Measurements from ENCODE around the gene STEAP3.

Gene STEAP3

DNA sequence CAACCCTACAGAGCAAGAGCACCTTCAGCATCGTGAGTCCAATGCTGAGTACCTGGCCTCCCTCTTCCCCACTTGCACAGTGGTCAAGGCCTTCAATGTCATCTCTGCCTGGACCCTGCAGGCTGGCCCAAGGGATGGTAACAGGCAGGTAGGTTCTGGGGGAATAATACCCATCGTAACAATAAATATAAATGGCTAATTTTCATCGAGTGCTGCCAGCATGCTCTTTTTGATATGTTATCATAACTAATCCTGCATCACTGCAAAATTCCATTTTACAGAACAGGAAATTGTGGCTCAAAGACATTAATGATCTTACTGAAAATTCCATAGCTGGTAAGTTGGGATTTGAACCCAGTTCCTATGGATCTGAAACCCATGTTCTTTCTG is 22.2 kb downstream of the STEAP3 start:
- H3K4me3 ChIP-seq (ENCODE audit: low read depth, low read length) = no peak overlapping the region

DNA sequence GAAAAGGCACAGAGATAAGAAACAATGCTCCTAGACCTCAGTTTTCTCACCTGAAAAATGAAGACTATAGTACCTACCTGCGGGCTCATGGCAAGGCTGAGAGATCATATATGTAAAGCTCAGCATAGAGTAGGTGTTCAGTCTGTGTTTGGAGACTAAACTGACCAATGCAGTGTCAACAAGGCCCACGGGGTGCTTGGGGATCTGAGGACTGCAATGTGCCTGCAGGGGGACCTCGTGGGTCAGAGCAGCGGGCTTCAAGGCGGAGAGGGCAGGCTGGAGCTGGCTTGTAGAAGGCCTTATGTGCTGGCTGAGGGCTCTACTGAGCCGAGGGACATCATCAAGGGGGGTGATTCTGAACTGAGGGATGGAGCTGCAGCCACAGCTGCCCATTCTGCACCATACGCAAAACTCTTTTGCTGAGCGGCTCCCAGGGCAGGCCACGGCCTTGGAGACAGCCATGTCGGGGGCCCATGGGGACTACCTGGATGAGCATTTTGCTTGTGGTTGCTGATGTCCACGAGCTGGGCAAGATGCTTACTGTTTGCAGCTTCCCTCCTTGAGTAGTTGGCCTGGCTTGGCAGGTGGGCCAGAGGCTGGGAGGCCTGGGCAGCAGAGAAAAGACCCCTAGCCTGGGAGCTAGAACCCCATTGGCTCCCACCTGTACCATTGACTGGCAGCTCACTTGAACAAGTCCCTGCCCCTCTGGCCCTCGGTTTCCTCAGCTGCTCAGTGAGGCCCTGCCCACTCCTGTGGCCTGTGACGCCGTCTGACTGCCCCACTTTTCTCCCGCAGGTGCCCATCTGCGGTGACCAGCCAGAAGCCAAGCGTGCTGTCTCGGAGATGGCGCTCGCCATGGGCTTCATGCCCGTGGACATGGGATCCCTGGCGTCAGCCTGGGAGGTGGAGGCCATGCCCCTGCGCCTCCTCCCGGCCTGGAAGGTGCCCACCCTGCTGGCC is 23.5 kb downstream of the STEAP3 start:
- H3K4me3 ChIP-seq (ENCODE audit: low read depth, low read length) = no peak overlapping the region

DNA sequence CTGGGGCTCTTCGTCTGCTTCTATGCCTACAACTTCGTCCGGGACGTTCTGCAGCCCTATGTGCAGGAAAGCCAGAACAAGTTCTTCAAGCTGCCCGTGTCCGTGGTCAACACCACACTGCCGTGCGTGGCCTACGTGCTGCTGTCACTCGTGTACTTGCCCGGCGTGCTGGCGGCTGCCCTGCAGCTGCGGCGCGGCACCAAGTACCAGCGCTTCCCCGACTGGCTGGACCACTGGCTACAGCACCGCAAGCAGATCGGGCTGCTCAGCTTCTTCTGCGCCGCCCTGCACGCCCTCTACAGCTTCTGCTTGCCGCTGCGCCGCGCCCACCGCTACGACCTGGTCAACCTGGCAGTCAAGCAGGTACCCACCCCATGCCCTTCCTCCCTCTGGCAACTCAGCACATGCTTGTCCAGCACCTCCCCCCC is 24.2 kb downstream of the STEAP3 start:
- no peak overlapping the region for H3K4me3 ChIP-seq (ENCODE audit: low read depth, low read length)

DNA sequence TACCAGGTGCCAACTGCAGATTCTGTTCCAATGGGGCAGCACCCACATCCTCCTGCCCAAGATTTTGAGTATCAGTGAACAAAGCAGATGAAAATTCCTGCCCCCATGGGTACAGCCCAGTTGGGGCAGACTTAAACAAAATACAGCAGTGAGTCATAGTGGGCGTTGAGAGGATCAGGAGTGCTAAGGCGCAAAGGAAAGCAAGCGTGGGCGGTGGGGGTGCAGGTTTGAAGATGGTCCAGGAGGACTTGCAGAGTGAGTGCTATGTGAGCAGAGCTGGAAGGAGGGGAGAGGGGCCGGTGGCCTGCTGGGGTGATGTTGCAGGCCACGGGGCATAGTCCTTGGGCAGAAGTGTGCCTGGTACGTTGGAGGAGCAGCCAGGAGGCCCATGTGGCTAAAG is 24.7 kb downstream of the STEAP3 start:
- no peak overlapping the region for H3K4me3 ChIP-seq (ENCODE audit: low read depth, low read length)

DNA sequence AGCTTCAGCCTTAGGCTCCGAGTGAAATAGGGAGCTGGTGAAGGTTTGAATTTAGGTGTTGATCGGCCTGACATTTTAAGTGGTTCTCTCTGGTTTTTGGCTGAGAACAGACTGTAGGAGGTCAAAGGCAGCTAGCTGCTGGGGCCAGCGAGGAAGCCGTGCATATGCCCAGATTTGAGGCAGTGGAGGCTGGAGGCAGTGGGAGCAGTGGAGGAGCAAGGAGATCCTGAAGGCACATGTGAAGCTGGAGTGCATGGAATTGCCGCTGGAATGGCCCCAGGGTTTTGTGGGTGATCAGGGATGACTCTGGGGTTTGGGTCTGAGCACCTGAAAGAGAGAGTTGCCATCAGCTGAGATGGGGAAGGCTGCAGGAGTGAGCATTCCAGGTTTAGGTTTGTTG is 25.1 kb downstream of the STEAP3 start:
- no peak overlapping the region for H3K4me3 ChIP-seq (ENCODE audit: low read depth, low read length)

DNA sequence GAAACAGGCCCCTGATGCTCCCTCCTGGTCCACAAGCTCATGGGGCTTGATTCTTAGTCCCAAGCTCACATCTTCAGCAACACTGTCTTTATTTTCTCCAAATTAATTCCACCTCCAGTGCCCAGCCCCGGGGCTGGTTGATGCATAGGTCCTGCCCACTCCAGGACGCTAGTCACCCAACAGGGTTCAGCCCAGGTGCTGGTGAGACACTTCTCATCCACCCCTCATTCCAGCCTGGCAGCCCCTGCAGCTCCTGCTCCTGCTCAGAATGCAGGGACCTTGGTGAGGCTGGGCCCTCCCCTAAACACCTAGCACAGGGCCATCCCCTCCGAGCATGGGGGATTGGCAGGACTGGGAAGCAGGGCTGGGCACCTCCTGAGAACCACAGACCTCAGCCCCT is 25.7 kb downstream of the STEAP3 start:
- H3K4me3 ChIP-seq (ENCODE audit: low read depth, low read length) = no peak overlapping the region

DNA sequence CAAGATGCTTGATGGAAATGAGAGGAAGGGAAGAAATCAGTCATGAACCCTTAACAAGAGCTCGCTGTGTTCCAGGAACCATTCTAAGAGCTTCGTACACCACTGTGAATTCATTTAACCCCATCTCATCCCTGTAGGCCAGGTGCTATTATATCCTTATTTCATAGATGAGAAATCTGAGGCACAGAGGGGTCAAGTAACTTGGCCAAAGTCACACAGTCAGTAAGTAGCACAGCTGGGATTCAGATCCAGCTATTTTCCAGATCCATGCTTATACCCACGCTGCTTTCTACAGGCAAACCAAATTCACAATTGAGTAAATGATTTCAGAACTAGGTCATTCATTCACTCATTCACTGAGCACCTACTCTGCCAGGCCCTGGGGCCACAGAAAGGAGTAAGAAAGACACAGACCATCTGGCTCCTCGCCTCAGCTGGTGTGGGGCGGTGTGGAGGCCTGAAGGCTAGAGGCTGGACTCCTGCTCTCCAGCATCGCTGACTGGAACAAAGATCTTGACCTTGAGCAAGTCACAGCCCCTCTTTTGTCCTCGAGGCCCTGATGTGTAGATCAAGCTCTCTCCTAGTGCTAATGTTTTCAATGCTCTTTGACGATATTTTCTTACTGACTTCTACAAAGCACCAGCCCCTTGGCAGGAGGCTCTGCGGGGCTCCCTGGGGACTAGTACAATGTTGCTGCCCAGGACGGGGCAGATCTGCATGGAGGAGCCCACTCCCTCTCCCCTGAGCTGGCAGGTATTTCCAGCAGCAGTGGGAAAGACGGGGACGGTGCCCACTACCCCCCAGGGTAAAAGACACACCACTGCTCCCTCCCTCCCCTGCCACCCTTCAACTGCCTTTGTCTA is 26.5 kb downstream of the STEAP3 start:
- H3K4me3 ChIP-seq (ENCODE audit: low read depth, low read length) = no peak overlapping the region

DNA sequence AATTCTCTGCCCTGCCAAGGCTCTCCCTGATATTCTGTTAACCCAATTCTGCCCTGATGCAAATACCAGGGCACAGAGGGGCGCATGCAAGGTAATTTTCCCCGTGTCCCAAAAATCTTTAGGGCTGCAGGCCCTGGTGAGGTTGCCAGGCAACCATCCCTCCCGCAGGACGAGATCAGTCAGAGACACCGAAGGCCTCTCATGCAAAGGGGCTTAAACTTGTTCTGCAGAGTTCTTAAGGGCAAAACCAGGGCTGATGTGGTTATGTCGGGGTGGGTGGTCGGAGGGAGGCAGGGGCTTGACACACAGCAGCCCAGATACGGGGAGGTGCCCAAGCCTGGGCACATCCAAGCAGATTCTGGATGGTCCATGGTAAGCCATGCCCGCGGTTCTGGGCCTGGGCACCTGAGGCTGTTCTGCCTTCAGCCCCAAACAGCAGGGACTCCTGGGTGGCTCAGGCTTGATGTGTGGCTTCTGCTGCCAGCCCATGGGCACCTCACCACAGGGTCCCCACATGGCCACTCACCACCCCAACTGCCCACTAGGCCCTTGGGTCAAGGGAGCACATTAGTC is 27.2 kb downstream of the STEAP3 start:
- H3K4me3 ChIP-seq (ENCODE audit: low read depth, low read length) = no peak overlapping the region

DNA sequence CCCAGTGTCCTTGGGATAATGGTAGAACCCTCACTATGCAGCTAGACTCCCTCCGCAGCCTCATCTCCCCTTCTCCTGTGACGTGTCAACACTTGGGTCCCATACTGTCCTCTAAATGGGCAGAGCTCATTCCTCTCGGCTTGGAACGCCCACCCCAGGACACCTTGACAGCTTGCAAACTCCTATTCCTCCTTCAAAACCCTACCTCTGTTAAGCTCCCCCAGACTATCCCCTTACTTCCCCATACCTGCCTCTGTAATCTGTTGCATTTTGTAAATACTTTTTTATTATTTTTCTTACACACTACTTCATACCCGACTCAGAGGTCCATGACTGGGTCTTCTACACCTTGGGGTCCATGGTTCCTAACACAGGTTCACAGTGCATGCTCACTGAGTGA is 28.0 kb downstream of the STEAP3 start:
- no peak overlapping the region for H3K4me3 ChIP-seq (ENCODE audit: low read depth, low read length)

DNA sequence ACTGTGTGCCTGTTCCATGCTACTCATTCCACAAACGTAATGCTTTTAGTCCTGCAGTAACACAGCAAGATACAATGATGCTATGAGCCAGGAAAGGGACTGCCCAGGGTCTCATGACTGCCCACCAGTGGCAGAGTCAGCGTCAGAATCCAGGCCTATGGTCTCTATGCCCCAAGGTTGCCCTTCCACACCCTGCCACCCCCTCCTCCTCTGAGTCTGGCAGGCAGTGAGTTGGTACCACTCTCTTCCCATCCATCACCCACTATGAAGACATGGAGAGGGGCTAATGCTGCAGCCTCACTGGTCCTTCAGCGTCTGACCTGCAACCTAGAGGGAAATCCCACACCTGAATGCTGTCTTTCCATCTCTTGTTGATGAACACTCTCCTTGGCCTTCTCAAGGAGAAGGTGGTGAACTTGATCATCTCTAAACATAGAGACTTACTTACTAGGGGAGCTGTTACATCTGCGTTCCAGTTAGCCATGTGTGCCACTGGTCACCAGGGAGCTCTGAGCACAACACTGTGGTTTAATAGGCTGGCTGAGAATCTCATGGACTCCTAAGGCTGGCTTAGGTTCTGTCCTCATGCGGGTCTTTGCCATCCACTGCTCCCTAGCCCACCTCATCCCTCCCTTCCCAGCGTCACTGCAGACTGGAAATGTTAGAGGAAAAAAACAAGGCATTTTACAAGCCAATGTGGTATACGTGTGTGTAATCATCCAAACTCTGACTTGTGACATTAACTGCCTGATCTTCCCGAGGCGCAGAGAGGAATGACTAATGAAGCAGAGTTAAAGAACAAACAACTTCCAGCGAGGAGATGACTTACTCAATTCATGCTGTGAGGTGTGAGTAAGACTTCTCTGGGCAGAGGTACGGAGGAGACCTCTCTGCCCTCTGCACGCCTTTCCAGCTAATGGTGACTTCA is 28.8 kb downstream of the STEAP3 start:
- no peak overlapping the region for H3K4me3 ChIP-seq (ENCODE audit: low read depth, low read length)

DNA sequence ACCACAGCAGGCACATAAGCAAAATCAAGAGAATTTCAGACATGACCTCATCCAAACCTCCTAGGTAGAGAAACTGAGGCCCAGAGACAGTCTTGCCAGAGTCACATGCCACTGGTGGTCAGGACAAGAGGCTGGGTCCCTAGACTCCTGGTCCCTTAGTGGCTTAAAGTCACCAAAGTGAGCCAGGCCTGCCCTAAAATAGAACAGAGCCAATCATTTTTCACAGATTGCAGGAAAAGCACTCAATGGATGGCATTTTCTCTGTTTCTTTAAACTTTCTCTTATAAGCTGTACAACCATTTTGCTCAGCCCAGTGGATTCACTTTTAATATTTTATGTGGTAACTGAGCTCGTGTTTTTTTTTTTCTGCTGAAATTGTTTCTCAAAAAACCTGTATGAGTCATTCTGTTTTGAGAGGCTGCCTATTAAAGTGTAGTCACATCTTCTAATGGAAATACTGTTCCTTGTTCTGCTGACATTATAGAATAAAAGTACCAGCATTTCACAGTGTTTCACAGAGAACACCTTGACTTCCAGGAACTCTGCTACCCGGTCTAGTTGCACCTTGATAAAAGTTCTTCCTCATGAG is 29.6 kb downstream of the STEAP3 start:
- no peak overlapping the region for H3K4me3 ChIP-seq (ENCODE audit: low read depth, low read length)

DNA sequence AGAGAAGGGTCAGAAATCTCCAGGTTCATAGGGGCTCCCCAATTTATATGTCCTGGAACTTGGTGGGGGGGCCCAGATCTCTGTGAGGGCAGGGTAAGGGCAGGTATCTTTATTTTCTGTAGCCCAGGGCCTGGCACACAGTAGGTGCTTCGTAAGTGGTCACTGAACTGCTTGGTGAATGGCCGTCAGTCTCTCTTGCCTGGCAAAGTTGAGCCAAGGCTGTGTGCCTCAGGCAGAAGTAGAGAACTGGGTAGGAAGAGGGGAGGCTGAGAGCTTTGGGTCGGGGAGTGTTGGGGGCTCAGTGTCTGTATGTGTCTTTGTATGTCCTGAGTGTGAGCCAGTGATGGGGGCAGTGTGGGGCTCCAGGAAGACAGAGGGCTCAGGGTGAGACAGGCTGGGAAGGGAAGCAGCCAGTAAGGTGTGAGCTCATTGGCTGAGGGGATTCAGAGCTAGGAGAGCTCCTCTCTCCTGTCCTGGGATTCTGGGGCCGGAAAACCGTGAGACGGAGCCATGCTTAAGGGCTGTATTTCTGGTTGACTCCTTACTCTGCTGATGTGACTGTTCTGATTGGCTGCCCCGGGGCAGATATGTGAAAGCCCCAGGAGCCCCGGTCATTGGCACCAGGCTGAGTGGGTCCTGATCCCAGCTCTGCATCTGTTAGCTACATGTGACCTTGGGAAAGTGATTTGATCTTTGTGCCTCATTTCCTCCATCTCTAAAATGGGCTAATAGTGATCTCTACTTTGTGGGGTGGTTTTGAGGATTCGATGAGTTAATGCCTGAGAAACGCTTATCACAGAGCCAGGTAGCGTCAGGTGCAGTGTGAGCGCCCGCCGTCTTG is 30.3 kb downstream of the STEAP3 start:
- H3K4me3 ChIP-seq (ENCODE audit: low read depth, low read length) = no peak overlapping the region

DNA sequence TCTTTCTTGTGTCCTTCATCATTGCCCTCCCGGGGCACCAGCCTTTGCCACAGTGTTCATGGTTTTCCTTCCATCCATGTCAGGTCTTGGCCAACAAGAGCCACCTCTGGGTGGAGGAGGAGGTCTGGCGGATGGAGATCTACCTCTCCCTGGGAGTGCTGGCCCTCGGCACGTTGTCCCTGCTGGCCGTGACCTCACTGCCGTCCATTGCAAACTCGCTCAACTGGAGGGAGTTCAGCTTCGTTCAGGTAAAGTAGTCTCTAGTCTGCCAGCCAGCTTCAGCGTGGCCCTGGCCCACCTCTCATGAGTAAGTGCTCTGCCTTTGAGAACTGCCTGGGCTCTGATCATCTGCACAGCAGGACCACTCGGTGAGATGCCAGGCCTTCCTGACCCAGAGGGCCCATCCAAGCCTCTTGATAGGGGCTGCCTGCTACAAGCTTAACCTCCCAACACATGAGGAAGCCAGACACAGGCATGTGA is 31.0 kb downstream of the STEAP3 start:
- H3K4me3 ChIP-seq (ENCODE audit: low read depth, low read length) = no peak overlapping the region

DNA sequence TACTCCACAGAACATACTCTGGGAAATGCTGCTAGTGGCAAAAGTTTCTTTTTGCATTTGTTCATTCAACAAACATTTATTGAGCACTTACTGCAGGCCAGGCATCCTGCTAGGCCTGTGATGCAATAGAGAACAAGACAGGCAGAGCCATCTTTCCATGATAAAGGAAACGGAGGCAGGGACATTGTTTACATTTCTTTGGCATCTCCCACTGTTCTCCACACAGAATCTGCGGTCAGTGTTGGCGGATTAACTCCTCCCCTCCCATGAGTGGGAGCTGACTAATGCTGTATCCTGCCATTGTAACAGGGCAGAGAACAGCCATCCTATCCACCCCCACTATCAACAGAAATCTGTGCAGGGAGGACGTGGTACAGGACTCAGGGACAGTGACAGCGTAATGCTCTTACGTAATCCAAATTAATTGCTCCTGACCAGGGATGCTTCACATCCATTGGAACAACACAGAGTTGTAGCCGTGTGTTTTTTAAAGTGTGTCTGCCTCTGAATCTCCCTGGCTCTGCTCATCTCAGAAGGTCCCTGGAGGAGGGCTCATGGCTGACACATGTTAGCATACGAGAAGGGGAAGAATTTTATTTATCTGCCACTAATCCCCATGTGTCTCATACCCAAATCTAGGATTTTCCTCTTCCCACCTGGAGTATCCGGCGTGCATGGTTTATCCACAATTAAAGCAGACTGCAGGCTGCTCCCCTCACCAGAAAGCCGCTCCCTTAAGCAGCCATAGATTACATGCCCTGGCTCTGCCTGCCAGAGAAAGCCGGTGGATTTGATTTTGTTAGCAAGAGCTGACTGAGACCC is 32.3 kb downstream of the STEAP3 start:
- no peak overlapping the region for H3K4me3 ChIP-seq (ENCODE audit: low read depth, low read length)

DNA sequence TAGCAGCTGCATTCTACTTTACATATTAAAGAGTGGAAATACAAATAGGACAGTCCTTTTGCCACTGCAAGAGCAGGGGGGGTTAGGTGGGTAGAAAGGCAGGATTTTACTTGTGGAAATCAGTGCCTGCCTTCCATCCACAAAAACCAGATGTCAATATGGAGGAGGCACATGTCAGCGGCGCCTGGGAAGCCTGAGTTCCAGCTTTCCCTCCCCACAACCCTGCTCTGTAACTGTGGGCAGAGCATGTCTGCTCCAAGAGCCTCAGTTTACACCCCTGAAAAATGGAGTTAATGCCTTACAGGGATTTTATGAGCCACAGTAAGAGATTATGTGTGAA is 32.9 kb downstream of the STEAP3 start:
- no peak overlapping the region for H3K4me3 ChIP-seq (ENCODE audit: low read depth, low read length)

DNA sequence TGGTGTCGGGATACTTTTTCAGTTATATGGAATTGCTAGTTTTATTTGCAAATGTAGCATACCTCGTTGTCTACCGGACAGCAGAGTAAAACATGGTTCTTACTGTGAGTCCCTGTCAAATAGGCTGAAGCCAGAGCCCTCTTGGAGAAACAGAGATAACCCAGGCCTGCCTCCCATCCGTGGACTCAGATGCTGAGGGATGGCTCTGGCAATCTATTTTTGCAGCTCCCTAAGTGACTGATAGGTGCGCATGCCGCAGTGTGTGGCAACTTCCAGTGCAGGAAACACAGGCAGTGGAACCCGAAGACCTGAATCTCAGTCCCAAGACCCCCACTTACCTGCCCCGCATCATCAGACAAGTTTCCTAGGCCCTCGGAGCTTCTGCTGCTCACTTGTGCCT is 33.6 kb downstream of the STEAP3 start:
- no peak overlapping the region for H3K4me3 ChIP-seq (ENCODE audit: low read depth, low read length)

DNA sequence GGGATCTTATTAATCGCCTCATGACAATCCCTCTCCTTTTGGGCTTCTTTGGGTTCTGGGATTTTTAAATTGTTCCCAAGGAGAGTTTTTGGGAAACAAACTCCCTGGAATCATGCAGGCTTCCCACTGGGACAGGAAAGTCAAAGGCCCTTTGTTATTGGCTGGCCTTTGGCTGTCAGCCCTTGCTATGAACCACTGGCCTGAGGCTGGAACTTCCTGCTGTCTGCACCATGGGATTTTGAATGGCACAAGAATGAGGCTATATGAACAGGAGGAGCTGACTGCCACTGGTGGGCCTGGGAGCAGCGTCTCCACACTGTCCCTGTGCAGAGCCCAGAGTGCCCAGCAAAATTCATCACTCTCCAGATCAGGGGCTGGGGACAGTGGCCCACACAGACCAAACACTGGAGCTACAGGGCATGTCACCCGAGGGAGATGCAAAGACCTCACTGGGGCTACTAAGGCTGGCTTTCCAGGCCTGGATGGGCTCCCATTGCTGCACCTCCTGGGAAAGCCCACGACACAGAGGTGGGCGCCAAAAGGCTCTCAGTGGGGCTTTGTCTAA is 35.7 kb downstream of the STEAP3 start:
- H3K4me3 ChIP-seq (ENCODE audit: low read depth, low read length) = no peak overlapping the region
